Colonic mucosa (tissue), 4 donors: ENCODE data around the gene SERPINI2. TPM values are rescaled to one million over a fixed set of nuclear protein-coding genes. Genes with fewer than 3 reads are reported as not detected.

Experiments used
- DNase-seq: peaks from one replicate; pipeline ENCODE4 v3.0.0-alpha.2; 2020
- H3K27ac ChIP-seq: fragments of 200-600 bp; one replicate; pipeline ENCODE4 v1.8.0; 2021
- H3K27me3 ChIP-seq: fragments of 200-600 bp; one replicate; pipeline ENCODE4 v1.8.0; 2021
- H3K36me3 ChIP-seq: fragments of 200-600 bp; one replicate; pipeline ENCODE4 v1.8.0; 2021
- H3K4me1 ChIP-seq: fragments of 200-600 bp; one replicate; pipeline ENCODE4 v1.8.0; 2021; ENCODE audit warnings: mild to moderate bottlenecking
- H3K4me3 ChIP-seq: fragments of 200-600 bp; one replicate; pipeline ENCODE4 v1.8.0; 2021
- H3K9ac ChIP-seq, 2 donors: one replicate each; pipeline ENCODE4 v1.7.0; 2013; ENCODE audit warnings: control low read depth in 2 of 2, low read depth in 2 of 2, low read length in 2 of 2
- H3K9me3 ChIP-seq: fragments of 200-600 bp; one replicate; pipeline ENCODE4 v1.8.0; 2021
- intact Hi-C: fragments of 100-400 bp; cut with DNase I; formaldehyde crosslinking; loops from one replicate; pipeline ENCODE4 v1.14.1; 2022
- total RNA-seq, 2 donors: library from RNA; stranded (reverse); fragmentation: NEBNext Ultra II Directional in 1 of 2; extraction: Animal tissue kit (Norgen Biotek cat#: 25700) in 1 of 2; gene quantifications; one replicate each; pipeline ENCODE4 v1.2.1, GENCODE V29; 2021
- TF ChIP-seq, protein P1 (sequence below): fragments of 200-600 bp; IDR thresholded peaks from one replicate; pipeline ENCODE4 v1.8.0; 2022; ENCODE audit warnings: antibody characterized with exemption, mild to moderate bottlenecking
- donor health status: healthy.
- donor health status: DM: no; HTN: no; CAD: no.
- donor health status: DM: no; HTN: no; CAD: no.

The SERPINI2 gene
- total RNA-seq, 2 donors from 2014 or later = 0.40 TPM; not detected in 1

DNA sequence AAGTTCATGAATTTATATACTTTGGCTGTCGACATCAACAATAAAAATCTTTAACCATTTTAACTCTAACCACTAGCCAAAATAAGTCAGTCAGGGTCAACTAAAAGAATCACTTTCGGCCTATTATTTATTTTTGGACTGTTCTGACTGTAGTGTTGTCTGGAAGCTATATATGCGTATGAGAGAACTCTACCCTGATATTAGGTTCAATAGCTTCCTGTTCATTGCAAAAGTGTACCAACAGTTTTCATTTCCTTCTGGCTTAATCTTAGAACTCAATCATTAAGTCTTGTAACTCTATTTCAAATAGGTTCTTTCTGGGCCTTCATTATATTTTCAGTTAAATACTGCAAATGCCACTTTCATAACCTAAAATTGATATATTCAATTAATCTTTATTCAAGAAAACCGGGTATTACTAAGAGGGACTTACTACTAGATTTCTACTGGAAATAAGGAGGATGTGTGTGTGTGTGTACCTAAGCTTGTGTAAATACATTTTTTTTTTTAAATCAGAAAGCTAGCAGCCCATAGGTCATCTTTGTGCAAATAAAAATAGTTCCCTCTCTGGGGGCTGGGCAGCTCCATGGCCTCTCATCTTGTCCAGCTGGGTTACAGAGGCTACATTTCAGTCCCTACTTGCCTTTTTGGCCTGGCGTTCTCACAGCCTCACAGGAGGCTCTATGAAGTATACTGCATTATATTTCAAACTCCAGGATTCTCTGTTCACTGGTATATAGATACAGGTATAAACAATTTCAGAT, 5.8 kb downstream of the SERPINI2 start:
- Histone ChIP-seq H3K4me3 (no peak overlapping the region), H3K9ac (no peak overlapping the region), H3K36me3 (no peaks in the 10 kb centered on the region), H3K9me3 (no peaks in the 10 kb centered on the region), H3K27me3 (no peaks in the 10 kb centered on the region), H3K27ac (no peak overlapping the region), H3K4me1 (no peaks in the 10 kb centered on the region)
- intact Hi-C loops = no loop called here
- no peak for DNase-seq
- TF ChIP-seq, protein P1, sequence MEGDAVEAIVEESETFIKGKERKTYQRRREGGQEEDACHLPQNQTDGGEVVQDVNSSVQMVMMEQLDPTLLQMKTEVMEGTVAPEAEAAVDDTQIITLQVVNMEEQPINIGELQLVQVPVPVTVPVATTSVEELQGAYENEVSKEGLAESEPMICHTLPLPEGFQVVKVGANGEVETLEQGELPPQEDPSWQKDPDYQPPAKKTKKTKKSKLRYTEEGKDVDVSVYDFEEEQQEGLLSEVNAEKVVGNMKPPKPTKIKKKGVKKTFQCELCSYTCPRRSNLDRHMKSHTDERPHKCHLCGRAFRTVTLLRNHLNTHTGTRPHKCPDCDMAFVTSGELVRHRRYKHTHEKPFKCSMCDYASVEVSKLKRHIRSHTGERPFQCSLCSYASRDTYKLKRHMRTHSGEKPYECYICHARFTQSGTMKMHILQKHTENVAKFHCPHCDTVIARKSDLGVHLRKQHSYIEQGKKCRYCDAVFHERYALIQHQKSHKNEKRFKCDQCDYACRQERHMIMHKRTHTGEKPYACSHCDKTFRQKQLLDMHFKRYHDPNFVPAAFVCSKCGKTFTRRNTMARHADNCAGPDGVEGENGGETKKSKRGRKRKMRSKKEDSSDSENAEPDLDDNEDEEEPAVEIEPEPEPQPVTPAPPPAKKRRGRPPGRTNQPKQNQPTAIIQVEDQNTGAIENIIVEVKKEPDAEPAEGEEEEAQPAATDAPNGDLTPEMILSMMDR = no peak

- DNase-seq = no peak
- Histone ChIP-seq H3K9me3 (no peaks in the 10 kb centered on the region), H3K4me1 (no peaks in the 10 kb centered on the region), H3K4me3 (no peak overlapping the region), H3K27me3 (no peaks in the 10 kb centered on the region), H3K27ac (no peak overlapping the region), H3K36me3 (no peaks in the 10 kb centered on the region), H3K9ac (no peak overlapping the region)
- TF ChIP-seq, protein P1 = no peak
- intact Hi-C loops = no loop called here
These were observed 6.9 kb downstream of the SERPINI2 start for GRCh38 chr3:167466966-167467365.

DNA sequence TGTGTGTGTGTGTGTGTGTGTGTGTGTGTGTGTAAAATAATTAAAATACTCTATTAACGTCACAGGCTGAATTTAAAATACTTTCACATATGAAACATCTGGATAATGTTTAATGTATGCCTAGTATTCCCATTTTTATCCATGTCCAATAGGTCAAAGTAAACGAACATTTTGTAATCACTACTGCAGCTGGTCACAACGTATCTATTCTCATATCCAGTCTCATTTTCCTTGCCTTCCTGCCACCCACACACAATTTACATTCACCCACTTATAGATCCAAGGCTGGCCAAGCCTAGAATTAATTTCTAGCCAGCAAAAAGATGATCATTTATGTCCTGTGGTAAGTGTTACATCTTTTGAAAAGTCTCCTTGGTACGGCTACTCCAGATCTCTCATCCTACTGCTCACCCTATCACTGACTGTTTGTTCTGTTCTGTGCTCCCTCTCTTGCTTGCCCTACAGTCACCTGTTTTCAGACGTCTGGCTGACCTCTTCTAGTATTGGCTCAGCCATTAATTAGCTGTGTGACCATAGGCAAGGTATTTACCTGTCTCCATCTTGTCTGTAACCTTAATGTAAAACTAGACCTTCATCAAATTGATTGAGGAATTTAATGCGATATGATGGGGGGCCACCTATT, 17.6 kb downstream of the SERPINI2 start:
- Histone ChIP-seq H3K4me3 (no peak overlapping the region), H3K27me3 (no peaks in the 10 kb centered on the region), H3K36me3 (no peaks in the 10 kb centered on the region), H3K27ac (no peak overlapping the region), H3K9me3 (no peaks in the 10 kb centered on the region), H3K9ac (no peak overlapping the region), H3K4me1 (no peaks in the 10 kb centered on the region)
- DNase-seq = no peak
- TF ChIP-seq, protein P1 = no peak
- intact Hi-C loops = no loop called here

- Histone ChIP-seq H3K9me3 (no peaks in the 10 kb centered on the region), H3K36me3 (no peaks in the 10 kb centered on the region), H3K4me3 (no peak overlapping the region), H3K9ac (no peak overlapping the region), H3K27me3 (no peaks in the 10 kb centered on the region), H3K4me1 (no peaks in the 10 kb centered on the region), H3K27ac (no peak overlapping the region)
- DNase-seq = no peak
- intact Hi-C loops = no loop called here
- TF ChIP-seq, protein P1 = no peak
These were observed 20.0 kb downstream of the SERPINI2 start for GRCh38 chr3:167453815-167454214.

DNA sequence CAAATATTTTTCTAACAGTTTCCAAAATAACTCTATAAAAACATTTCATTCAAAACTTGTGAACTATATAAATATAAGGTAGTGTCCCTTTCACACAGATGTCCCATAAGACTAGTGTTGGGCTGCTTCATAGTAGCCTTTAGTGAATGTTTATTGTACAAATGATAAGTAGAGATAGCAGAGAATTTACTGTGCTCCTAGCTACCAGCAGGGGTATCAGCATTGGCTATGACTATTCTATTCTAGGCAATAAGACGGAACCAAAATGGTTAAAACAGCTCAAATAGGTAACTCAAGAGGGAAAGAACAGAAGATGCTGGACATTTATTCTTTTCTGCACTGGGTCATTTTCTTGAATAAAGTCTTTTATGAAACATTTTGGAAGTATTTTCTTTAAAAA, 22.6 kb downstream of the SERPINI2 start:
- TF ChIP-seq, protein P1 = no peak
- no peak for DNase-seq
- intact Hi-C loops = no loop called here
- no peak overlapping the region for H3K27ac ChIP-seq
- no peaks in the 10 kb centered on the region for H3K9me3 ChIP-seq
- no peak overlapping the region for H3K4me3 ChIP-seq
- no peaks in the 10 kb centered on the region for H3K27me3 ChIP-seq
- no peaks in the 10 kb centered on the region for H3K4me1 ChIP-seq
- H3K36me3 ChIP-seq = no peaks in the 10 kb centered on the region
- no peak overlapping the region for H3K9ac ChIP-seq
